ENCODE measurements around the gene HEATR5B. TPM values are rescaled to one million over a fixed set of nuclear protein-coding genes. Genes with fewer than 3 reads are reported as not detected.

Gene HEATR5B
- polyA plus RNA-seq, 3 donors = 3.5 to 21.6 (median 3.8) TPM

GRCh38 chr2:37117566-37117965 is 33.4 kb upstream of the HEATR5B start:
- intact Hi-C loops (cut with micrococcal nuclease) = no loop called here
- Histone ChIP-seq H3K4me2 (replicated peaks; ENCODE audit: extremely low read depth, low read length, poor library complexity, severe bottlenecking) (no peak overlapping the region), H3K4me3 (replicated peaks in 1 of 3; ENCODE audit: low read depth in 2 of 3, low read length in 3 of 3) (no peak overlapping the region), H3K27me3 (ENCODE audit: control insufficient read depth in 2 of 2, insufficient read depth in 2 of 2, low read length in 2 of 2) (no peaks in the 10 kb centered on the region), H3K4me1 (ENCODE audit: control insufficient read depth in 1 of 2, insufficient read depth in 2 of 2, low read length in 2 of 2) (no peaks in the 10 kb centered on the region), H4K20me1 (ENCODE audit: insufficient read depth, low read length) (no peaks in the 10 kb centered on the region), H2AFZ (ENCODE audit: insufficient read depth, low read depth, low read length, poor library complexity, severe bottlenecking) (no peak overlapping the region), H3K9ac (ENCODE audit: insufficient read depth, low read length, poor library complexity, severe bottlenecking) (no peak overlapping the region), H3K36me3 (replicated peaks in 1 of 2; ENCODE audit: control insufficient read depth in 1 of 2, insufficient read depth in 2 of 2, low read length in 2 of 2) (peaks cover 67 to 80% of the 10 kb centered on the region in 2 donors), H3K9me3 (replicated peaks in 1 of 2; ENCODE audit: control insufficient read depth in 1 of 2, insufficient read depth in 1 of 2, low read length in 2 of 2) (no peaks in the 10 kb centered on the region), H3K79me2 (ENCODE audit: insufficient read depth, low read length) (no peaks in the 10 kb centered on the region), H3K27ac (ENCODE audit: low read depth in 1 of 2, low read length in 2 of 2) (peak overlapping the region in 1 of 2 donors; percentile 5)
- DNase-seq = no peak
- no peak for TF ChIP-seq CTCF (IDR thresholded peaks at IDR 0.05)
- Mint-ChIP-seq H3K27me3 (ENCODE audit: low read depth in 3 of 3) (no peaks in the 10 kb centered on the region), H3K9me3 (peaks cover 0 to 2% (median 0%) of the 10 kb centered on the region in 7 donors), H3K27ac (peak overlapping the region in 2 of 7 donors; percentile 8 to 13), H3K36me3 (peaks cover 60 to 85% of the 10 kb centered on the region in 2 donors), H3K4me1 (no peaks in the 10 kb centered on the region), H3K4me3 (no peak overlapping the region)
- no CpG with 5 or more reads among the region's 1 CpG for WGBS (ENCODE audit: insufficient coverage)

- Histone ChIP-seq H3K9me3 (replicated peaks in 1 of 2; ENCODE audit: control insufficient read depth in 1 of 2, insufficient read depth in 1 of 2, low read length in 2 of 2) (no peaks in the 10 kb centered on the region), H2AFZ (ENCODE audit: insufficient read depth, low read depth, low read length, poor library complexity, severe bottlenecking) (no peak overlapping the region), H3K79me2 (ENCODE audit: insufficient read depth, low read length) (no peaks in the 10 kb centered on the region), H3K27ac (ENCODE audit: low read depth in 1 of 2, low read length in 2 of 2) (no peak overlapping the region), H3K4me2 (replicated peaks; ENCODE audit: extremely low read depth, low read length, poor library complexity, severe bottlenecking) (no peak overlapping the region), H3K4me1 (ENCODE audit: control insufficient read depth in 1 of 2, insufficient read depth in 2 of 2, low read length in 2 of 2) (no peaks in the 10 kb centered on the region), H3K4me3 (replicated peaks in 1 of 3; ENCODE audit: low read depth in 2 of 3, low read length in 3 of 3) (no peak overlapping the region), H3K9ac (ENCODE audit: insufficient read depth, low read length, poor library complexity, severe bottlenecking) (no peak overlapping the region), H3K27me3 (ENCODE audit: control insufficient read depth in 2 of 2, insufficient read depth in 2 of 2, low read length in 2 of 2) (no peaks in the 10 kb centered on the region), H4K20me1 (ENCODE audit: insufficient read depth, low read length) (no peaks in the 10 kb centered on the region), H3K36me3 (replicated peaks in 1 of 2; ENCODE audit: control insufficient read depth in 1 of 2, insufficient read depth in 2 of 2, low read length in 2 of 2) (peaks cover 60 to 88% of the 10 kb centered on the region in 2 donors)
- 70% methylated on average over 2 of the region's 2 CpGs for WGBS (ENCODE audit: insufficient coverage)
- Mint-ChIP-seq H3K36me3 (peaks cover 63 to 82% of the 10 kb centered on the region in 2 donors), H3K9me3 (no peaks in the 10 kb centered on the region), H3K4me1 (no peaks in the 10 kb centered on the region), H3K27ac (no peak overlapping the region), H3K4me3 (no peak overlapping the region), H3K27me3 (ENCODE audit: low read depth in 3 of 3) (no peaks in the 10 kb centered on the region)
- intact Hi-C loops (cut with micrococcal nuclease) = no loop called here
- no peak for TF ChIP-seq CTCF (IDR thresholded peaks at IDR 0.05)
- no peak for DNase-seq
These were observed 27.8 kb upstream of the HEATR5B start for GRCh38 chr2:37111958-37112357.
